GM06990 (cell line): ENCODE measurements around the gene ERCC4.
"Not testable (repeated sequence)": the region's sequence is repeated elsewhere in the genome, so short reads cannot be mapped to it uniquely, and the experiment has no call there.

Experiments
- DNase-seq: peaks from one replicate; pipeline ENCODE4 v3.0.0-alpha.2; 2011; ENCODE audit not compliant: insufficient read length; ENCODE audit errors: extremely low read depth
- H3K27me3 ChIP-seq: replicated peaks from 2 replicates; pipeline ENCODE4 v1.6.0; 2011; ENCODE audit warnings: low read length; ENCODE audit not compliant: control insufficient read depth, insufficient read depth
- H3K36me3 ChIP-seq: 2 replicates; pipeline ENCODE4 v1.5.1; 2011; ENCODE audit warnings: low read length; ENCODE audit not compliant: control insufficient read depth, insufficient read depth
- H3K4me3 ChIP-seq: replicated peaks from 2 replicates; pipeline ENCODE4 v1.5.1; 2011; ENCODE audit warnings: low read depth, mild to moderate bottlenecking, control low read depth, low read length
- TF ChIP-seq, protein P1 (sequence below): IDR thresholded peaks from 2 replicates; pipeline ENCODE4 v1.5.1; 2011; ENCODE audit warnings: low read length, control low read depth, mild to moderate bottlenecking, inconsistent platforms; ENCODE audit not compliant: insufficient read depth, poor library complexity, severe bottlenecking

Gene ERCC4

DNA sequence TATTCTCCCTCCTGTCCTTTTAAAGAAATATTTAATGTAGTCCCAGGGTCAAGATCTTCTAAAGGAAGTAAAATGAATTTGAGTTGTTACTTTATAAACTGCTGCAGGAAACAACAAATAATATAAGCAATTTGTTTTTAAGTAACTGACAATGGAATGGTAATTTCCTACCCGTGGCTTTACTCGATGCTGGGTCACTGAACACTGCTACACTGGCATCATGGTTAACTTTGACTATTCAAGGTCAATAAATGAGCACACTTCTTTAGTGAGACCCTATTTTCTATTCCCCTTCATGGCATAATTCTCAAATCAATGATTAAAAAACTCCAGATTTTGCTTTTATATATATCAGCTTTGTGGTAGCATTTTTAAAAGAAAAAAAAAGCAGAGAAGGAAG is 22.1 kb upstream of the ERCC4 start:
- no peaks in the 10 kb centered on the region for H3K36me3 ChIP-seq
- no peaks in the 10 kb centered on the region for H3K27me3 ChIP-seq
- DNase-seq = no peak
- TF ChIP-seq, protein P1, sequence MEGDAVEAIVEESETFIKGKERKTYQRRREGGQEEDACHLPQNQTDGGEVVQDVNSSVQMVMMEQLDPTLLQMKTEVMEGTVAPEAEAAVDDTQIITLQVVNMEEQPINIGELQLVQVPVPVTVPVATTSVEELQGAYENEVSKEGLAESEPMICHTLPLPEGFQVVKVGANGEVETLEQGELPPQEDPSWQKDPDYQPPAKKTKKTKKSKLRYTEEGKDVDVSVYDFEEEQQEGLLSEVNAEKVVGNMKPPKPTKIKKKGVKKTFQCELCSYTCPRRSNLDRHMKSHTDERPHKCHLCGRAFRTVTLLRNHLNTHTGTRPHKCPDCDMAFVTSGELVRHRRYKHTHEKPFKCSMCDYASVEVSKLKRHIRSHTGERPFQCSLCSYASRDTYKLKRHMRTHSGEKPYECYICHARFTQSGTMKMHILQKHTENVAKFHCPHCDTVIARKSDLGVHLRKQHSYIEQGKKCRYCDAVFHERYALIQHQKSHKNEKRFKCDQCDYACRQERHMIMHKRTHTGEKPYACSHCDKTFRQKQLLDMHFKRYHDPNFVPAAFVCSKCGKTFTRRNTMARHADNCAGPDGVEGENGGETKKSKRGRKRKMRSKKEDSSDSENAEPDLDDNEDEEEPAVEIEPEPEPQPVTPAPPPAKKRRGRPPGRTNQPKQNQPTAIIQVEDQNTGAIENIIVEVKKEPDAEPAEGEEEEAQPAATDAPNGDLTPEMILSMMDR = no peak
- H3K4me3 ChIP-seq = no peak overlapping the region

DNA sequence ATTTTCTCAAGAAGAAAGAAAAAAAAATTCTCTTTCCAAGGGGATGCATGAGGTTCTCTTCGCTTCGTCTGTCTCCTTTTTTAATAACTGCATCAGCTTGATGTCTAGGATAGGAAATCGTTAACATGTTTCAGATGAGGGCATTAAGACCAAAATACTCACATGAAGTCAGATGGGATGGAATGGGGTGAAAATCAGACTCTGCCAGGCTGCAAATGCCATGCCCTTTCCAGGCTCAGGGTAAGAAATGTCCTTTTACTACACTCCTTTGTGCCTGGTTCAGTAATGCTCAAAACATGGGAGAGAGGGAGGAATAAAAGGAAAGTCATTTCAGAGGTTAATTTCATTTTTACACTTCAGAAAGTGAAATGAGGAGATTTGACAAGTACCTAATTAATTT is 21.7 kb upstream of the ERCC4 start:
- no peaks in the 10 kb centered on the region for H3K27me3 ChIP-seq
- DNase-seq = no peak

DNA sequence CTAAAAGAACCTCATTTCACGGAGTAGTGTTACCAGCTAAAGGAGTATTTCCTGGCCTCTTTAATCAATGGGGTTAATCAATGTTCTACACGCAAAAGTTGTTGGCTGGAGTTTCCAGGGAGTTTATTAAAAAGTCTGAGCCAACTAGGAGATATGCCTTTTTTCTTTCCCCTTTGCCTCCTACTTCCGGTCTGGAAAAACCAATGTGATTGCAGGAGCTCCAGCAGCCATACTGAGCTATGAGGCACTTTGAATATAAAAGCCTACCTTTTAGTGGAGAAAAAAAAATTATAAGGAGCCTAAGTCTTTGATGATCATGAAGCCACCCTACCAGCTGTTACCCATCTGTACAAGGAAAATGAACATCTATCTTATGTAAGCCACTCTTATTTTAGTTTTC is 17.9 kb upstream of the ERCC4 start:
- TF ChIP-seq, protein P1 = no peak
- Histone ChIP-seq H3K27me3 (no peaks in the 10 kb centered on the region), H3K36me3 (no peaks in the 10 kb centered on the region), H3K4me3 (no peak overlapping the region)
- no peak for DNase-seq

More for the DNA sequence above, 21.7 kb upstream of the ERCC4 start:
- Histone ChIP-seq H3K4me3 (no peak overlapping the region), H3K36me3 (no peaks in the 10 kb centered on the region)
- TF ChIP-seq, protein P1 = no peak

DNA sequence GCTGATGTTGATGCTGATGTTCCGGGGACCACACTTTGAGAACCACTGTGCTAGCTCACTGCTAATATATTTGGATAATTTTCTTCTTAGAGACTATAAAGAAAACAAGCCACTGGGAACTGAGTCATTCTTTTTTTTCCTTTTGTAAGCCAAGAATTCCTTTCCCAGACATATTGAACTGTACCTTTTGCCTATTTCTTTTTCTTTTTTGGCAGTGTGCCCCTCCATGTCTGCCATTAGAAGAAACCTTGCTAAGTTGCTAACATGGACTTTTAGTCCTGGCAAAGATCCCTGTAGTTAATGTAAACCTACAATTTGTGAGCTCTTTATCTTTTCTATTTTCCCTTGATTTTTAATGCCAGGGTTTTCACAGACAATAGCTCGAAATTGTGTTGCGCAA is 17.3 kb upstream of the ERCC4 start:
- no peak overlapping the region for H3K4me3 ChIP-seq
- H3K36me3 ChIP-seq = no peaks in the 10 kb centered on the region
- TF ChIP-seq, protein P1 = no peak
- DNase-seq = no peak
- no peaks in the 10 kb centered on the region for H3K27me3 ChIP-seq

DNA sequence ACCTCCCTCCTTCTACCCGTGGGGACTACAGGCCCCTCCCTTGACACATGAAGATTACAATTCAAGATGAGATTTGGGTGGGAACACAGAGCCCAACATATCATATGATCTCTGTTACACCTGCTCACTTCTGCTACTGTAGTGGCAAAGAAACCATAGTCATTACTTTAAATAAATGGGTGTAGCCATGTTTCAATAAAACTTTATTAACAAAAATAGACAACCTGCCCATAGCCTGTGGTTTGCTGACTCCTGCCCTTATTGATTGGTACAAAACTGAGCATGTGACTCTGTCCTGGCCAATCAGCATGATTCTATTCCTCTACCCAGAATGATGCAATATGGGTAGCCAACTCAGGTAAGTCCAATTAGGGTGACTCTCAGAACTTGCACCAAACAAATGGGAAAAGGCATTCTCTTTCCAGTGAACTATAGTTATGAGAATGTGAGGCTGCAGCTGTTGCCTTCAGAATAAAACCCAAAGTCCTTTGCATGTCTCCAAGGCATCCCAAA is 15.7 kb upstream of the ERCC4 start:
- Histone ChIP-seq H3K36me3 (no peaks in the 10 kb centered on the region), H3K27me3 (no peaks in the 10 kb centered on the region), H3K4me3 (no peak overlapping the region)
- no peak for DNase-seq
- TF ChIP-seq, protein P1 = no peak

DNA sequence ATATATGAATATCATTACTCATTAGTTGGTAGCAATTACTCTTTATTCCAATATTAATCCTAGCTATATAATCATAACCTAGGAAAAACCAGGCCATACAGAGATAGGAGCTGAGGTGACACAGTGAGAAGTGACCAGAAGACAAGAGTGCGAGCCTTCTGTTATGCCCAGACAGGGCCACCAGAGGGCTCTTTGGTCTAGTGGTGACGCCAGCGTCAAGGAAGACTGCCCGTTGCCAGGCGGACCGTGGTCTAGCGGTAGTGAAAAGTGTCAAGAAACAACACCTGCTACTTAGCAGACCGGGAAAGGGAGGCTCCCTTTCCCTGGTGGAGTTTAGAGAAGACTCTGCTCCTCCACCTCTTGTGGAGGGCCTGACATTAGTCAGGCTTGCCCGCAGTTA is 15.1 kb upstream of the ERCC4 start:
- H3K4me3 ChIP-seq, H3K27me3 ChIP-seq, DNase-seq, H3K36me3 ChIP-seq: not testable (repeated sequence)
- TF ChIP-seq, protein P1 = peak; percentile 50
